Spinal cord (tissue), 10 donors: ENCODE data around the gene TP53INP2. TPM values are rescaled to one million over a fixed set of nuclear protein-coding genes. Genes with fewer than 3 reads are reported as not detected.
"Not testable (repeated sequence)": the region's sequence is repeated elsewhere in the genome, so short reads cannot be mapped to it uniquely, and the experiment has no call there.

Experiments
- DNase-seq, 6 donors: peaks; one replicate each; pipeline versions ENCODE4 v3.0.0 to v3.0.0-alpha.2; 2013 to 2015; ENCODE audit warnings: low spot score in 6 of 6, low read depth in 4 of 6
- H3K27ac ChIP-seq: one replicate; pipeline ENCODE4 v1.5.1; 2013; ENCODE audit warnings: low read depth, low read length, control low read depth
- H3K27me3 ChIP-seq: one replicate; pipeline ENCODE4 v1.6.1; 2013; ENCODE audit warnings: low read length; ENCODE audit not compliant: control insufficient read depth, insufficient read depth
- H3K36me3 ChIP-seq: one replicate; pipeline ENCODE4 v1.6.1; 2013; ENCODE audit warnings: low read length; ENCODE audit not compliant: control insufficient read depth, insufficient read depth
- H3K4me1 ChIP-seq: one replicate; pipeline ENCODE4 v1.6.1; 2013; ENCODE audit warnings: low read length; ENCODE audit not compliant: control insufficient read depth, insufficient read depth
- H3K4me3 ChIP-seq: one replicate; pipeline ENCODE4 v1.5.1; 2013; ENCODE audit warnings: low read depth, low read length, control low read depth
- H3K9me3 ChIP-seq: one replicate; pipeline ENCODE4 v1.6.1; 2013; ENCODE audit warnings: low read length; ENCODE audit not compliant: control insufficient read depth, insufficient read depth
- WGBS: methylation state at CpG from one replicate; pipeline ENCODE4 v1.1.5; 2013; ENCODE audit warnings: missing lambda C conversion rate; ENCODE audit not compliant: insufficient coverage; 5-methylcytosine and 5-hydroxymethylcytosine counted together
- long read RNA-seq, 4 donors: transcript quantifications; one replicate each; lab custom pipeline, GENCODE V29; 2026
- polyA plus RNA-seq, 2 donors: library from polyadenylated mRNA; unstranded; fragments of 120-200 nt; gene quantifications; one replicate each; pipeline ENCODE4 v1.2.1, GENCODE V29; 2013; ENCODE audit not compliant: insufficient read length in 2 of 2
- total RNA-seq, 2 donors: library from RNA; depleted of rRNA in 1 of 2; stranded (reverse); fragments of 120-200 nt in 1 of 2; fragments of >200 nt in 1 of 2; gene quantifications; one replicate each; pipeline versions ENCODE4 v1.2.3 to v1.2.4, GENCODE V29; 2013 to 2014
- donor health status: healthy.

Gene TP53INP2, protein sequence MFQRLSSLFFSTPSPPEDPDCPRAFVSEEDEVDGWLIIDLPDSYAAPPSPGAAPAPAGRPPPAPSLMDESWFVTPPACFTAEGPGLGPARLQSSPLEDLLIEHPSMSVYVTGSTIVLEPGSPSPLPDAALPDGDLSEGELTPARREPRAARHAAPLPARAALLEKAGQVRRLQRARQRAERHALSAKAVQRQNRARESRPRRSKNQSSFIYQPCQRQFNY
- 10 to 100 TPM; 11.3 to 11.6 TPM for total RNA-seq
- 10 to 100 TPM; 53.8 to 57.0 TPM for polyA plus RNA-seq
- long read RNA-seq, donor 1, full-length matches to known transcripts: 10 of 38 reads
- long read RNA-seq, donor 1, partial matches to known transcripts: 28 of 38 reads
- long read RNA-seq, donor 1, other reads (novel, unspliced or antisense): 0 of 38 reads
- long read RNA-seq, donor 2, full-length matches to known transcripts: 2 of 16 reads
- long read RNA-seq, donor 2, partial matches to known transcripts: 14 of 16 reads
- long read RNA-seq, donor 2, other reads (novel, unspliced or antisense): 0 of 16 reads
- long read RNA-seq, donor 3: 0 reads
- long read RNA-seq, donor 4: 0 reads

DNA sequence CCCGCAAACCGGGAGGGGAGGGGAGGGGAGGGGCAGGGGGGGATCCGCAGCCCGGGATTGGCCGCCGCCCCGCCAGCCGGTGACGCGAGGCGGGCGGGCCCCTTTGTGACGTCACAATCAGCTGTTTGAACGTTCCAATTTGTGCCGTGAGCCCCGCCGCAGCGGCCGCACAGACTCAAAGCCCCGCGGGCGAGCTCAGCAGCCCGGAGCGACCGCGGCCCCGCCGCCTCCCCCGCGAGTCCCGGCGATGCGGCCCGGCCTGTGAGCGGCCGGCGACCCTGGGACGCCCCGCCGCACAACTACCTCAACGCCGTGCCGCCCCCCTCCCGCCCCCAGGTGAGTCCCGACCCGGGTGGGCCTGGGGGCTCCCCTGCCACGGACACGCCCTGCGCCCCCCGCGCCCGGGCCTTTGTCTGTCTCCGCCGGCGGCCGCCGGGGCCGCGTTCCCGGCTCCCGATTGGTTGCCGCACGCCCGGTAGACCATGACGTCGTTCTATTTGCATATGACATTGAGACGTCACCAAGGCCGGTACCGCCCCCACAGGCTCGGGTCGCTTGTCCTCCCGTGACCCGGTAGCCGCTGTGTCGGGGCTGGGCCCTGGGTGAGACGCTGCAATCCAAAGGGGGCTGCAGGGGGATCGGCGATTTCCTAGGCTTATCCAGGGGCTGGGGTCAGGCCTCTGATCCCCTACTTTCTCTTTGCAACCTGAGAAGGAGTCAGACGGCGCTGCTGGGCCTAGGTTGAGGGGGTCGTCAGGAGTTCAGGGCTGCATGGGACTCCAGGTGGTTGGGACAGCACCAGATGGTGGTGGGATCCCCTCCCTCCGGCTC, at the start of gene TP53INP2:
Gene TP53INP2, plus strand, starts transcription at position 168 of the 831 bp plus-strand sequence. CDS start 4,396 bp downstream, outside the sequence.
- Histone ChIP-seq H3K27me3 (no peaks in the 10 kb centered on the region), H3K36me3 (peaks cover 3% of the 10 kb centered on the region), H3K4me3 (peak within 1 kb of the TSS; percentile 92), H3K27ac (peak within 1 kb of the TSS; percentile 90), H3K9me3 (no peaks in the 10 kb centered on the region), H3K4me1 (peaks cover 29% of the 10 kb centered on the region)
- DNase-seq: peak in 5 of 6 donors; percentile 63 to 97 (median 87)
- WGBS: 0% methylated on average over 77 of the region's 82 CpGs

DNA sequence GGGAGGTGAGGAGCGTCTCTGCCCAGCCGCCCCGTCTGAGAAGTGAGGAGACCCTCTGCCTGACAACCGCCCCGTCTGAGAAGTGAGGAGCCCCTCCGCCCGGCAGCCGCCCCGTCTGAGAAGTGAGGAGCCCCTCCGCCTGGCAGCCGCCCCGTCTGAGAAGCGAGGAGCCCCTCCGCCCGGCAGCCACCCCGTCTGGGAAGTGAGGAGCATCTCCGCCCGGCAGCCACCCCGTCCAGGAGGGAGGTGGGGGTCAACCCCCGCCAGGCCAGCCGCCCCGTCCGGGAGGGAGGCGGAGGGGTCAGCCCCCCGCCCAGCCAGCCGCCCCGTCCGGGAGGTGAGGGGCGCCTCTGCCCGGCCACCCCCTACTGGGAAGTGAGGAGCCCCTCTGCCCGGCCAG, 45.5 kb upstream of the TP53INP2 start:
- not testable (repeated sequence) for H3K9me3 ChIP-seq, H3K27ac ChIP-seq, H3K27me3 ChIP-seq, H3K4me1 ChIP-seq, DNase-seq, H3K4me3 ChIP-seq
- H3K36me3 ChIP-seq: peaks cover 20% of the 10 kb centered on the region
- 92% methylated on average over 6 of the region's 31 CpGs for WGBS

- H3K4me1 ChIP-seq, DNase-seq, H3K4me3 ChIP-seq, H3K27ac ChIP-seq, H3K36me3 ChIP-seq, H3K27me3 ChIP-seq, H3K9me3 ChIP-seq: not testable (repeated sequence)
- 100% methylated on average over 2 of the region's 5 CpGs for WGBS
Measured at GRCh38 chr20:34661811-34662210, 42.3 kb upstream of the TP53INP2 start.

GRCh38 chr20:34663213-34663943, 40.8 kb upstream of the TP53INP2 start:
- Histone ChIP-seq H3K4me3 (no peak overlapping the region), H3K27me3 (no peaks in the 10 kb centered on the region), H3K9me3 (no peaks in the 10 kb centered on the region), H3K27ac (no peak overlapping the region), H3K36me3 (no peaks in the 10 kb centered on the region), H3K4me1 (no peaks in the 10 kb centered on the region)
- no peak for DNase-seq
- 89% methylated on average over 3 of the region's 5 CpGs for WGBS

DNA sequence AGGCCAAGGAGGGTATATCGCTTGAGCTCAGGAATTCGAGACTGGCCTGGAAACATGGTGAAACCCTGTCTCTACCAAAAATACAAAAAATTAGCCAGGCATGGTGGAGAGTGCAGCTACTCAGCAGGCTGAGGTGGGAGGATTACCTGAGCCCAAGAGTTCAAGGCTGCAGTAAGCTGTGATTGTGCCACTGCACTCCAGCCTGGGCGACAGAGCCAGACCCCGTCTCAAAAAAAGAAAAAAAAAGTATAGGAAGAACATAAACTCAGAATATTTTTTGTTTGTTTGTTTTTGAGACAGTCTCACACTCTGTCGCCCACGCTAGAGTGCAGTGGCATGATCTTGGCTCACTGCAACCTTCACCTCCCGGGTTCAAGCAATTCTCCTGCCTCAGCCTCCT, 39.4 kb upstream of the TP53INP2 start:
- not testable (repeated sequence) for H3K4me3 ChIP-seq, DNase-seq, H3K27ac ChIP-seq, H3K27me3 ChIP-seq, H3K9me3 ChIP-seq, H3K4me1 ChIP-seq, H3K36me3 ChIP-seq
- WGBS: 100% methylated on average over 1 of the region's 7 CpGs

DNA sequence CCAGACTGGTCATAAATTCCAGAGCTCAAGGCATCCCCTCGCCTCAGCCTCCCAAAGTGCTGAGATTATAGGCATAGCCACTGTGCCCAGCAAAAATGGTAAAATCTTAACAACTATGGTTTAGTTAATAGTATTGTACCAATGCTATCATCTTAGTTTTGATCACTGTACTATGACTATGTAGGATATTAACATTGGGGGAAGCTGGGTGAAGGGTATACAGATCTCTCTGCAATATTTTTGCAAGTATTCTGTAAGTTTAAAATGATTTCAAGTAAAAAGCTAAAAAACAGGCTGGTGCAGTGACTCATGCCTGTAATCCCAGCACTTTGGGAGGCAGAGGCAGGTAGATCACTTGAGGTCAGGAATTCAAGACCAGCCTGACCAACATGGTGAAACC, 35.0 kb upstream of the TP53INP2 start:
- H3K4me3 ChIP-seq: no peak overlapping the region
- no peaks in the 10 kb centered on the region for H3K9me3 ChIP-seq
- no peak overlapping the region for H3K27ac ChIP-seq
- no CpG with 5 or more reads among the region's 1 CpG for WGBS
- DNase-seq: no peak
- H3K27me3 ChIP-seq: no peaks in the 10 kb centered on the region
- H3K36me3 ChIP-seq: no peaks in the 10 kb centered on the region
- H3K4me1 ChIP-seq: no peaks in the 10 kb centered on the region

DNA sequence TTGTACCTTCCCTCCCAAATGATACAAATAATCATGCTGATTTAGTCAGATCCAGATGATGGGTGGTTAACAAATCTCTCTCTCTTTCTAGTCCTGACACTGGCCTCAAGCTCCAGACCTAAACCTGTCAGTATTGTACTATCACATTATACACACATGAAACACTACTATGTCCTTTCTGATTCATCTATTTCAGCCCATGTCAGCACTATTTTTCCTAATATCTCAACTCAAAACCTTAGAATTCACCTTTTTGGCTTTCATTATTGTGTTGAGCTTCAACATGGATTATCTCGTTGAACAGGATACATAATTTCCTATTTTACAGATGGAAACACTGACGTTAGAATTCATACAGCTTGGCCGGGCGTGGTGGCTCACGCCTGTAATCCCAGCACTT, 30.7 kb upstream of the TP53INP2 start:
- DNase-seq: no peak
- WGBS: 96% methylated on average over 5 of the region's 5 CpGs
- no peak overlapping the region for H3K4me3 ChIP-seq

GRCh38 chr20:34675561-34675960, 28.6 kb upstream of the TP53INP2 start:
- H3K4me1 ChIP-seq: peaks cover 7% of the 10 kb centered on the region
- no peak overlapping the region for H3K27ac ChIP-seq
- DNase-seq: no peak
- no peaks in the 10 kb centered on the region for H3K9me3 ChIP-seq
- H3K4me3 ChIP-seq: no peak overlapping the region
- no peaks in the 10 kb centered on the region for H3K27me3 ChIP-seq
- H3K36me3 ChIP-seq: no peaks in the 10 kb centered on the region
- WGBS: 51% methylated on average over 3 of the region's 3 CpGs

More for the DNA sequence above, 30.7 kb upstream of the TP53INP2 start:
- peaks cover 7% of the 10 kb centered on the region for H3K4me1 ChIP-seq
- no peak overlapping the region for H3K27ac ChIP-seq
- H3K27me3 ChIP-seq: no peaks in the 10 kb centered on the region
- H3K36me3 ChIP-seq: no peaks in the 10 kb centered on the region
- no peaks in the 10 kb centered on the region for H3K9me3 ChIP-seq

- peak in 1 of 6 donors; percentile 8 for DNase-seq
- H3K4me3 ChIP-seq: peak overlapping the region; percentile 74
- WGBS: 0% methylated on average over 9 of the region's 14 CpGs
- peak overlapping the region; percentile 64 for H3K27ac ChIP-seq
- no peaks in the 10 kb centered on the region for H3K27me3 ChIP-seq
- no peaks in the 10 kb centered on the region for H3K36me3 ChIP-seq
- peaks cover 7% of the 10 kb centered on the region for H3K4me1 ChIP-seq
- H3K9me3 ChIP-seq: no peaks in the 10 kb centered on the region
Measured at GRCh38 chr20:34675993-34676641, 28.0 kb upstream of the TP53INP2 start.
